Measurements from ENCODE around the gene PPP3CA.

GRCh38 chr4:101253121-101253520 lies 94.2 kb downstream of the PPP3CA start:
- TF ChIP-seq POLR2AphosphoS5 (IDR thresholded peaks at IDR 0.05; ENCODE audit: low read depth, low read length) (no peak), REST (IDR thresholded peaks at IDR 0.05; ENCODE audit: insufficient read depth in 1 of 2, low read depth in 2 of 2, low read length in 1 of 2) (no peak), CTCF (IDR thresholded peaks at IDR 0.05) (no peak)
